PC-9 (cell line): Measurements from ENCODE around the gene CTTNBP2. TPM values are rescaled to one million over a fixed set of nuclear protein-coding genes. Genes with fewer than 3 reads are reported as not detected.

ENCODE experiments used
- BruUV-seq: library from RNA; stranded (reverse); fragments of 400-500 nt; replicated peaks from 2 replicates; lab custom pipeline; 2021; lab: Mats Ljungman, UMichigan
- CTCF ChIA-PET: fragments of 300-600 bp; sonication (Branson Sonifier 250); formaldehyde crosslinking; loops from one replicate; lab custom pipeline; 2022; ENCODE audit warnings: antibody characterized with exemption; lab: Charles Lee
- POLR2A ChIA-PET: fragments of 300-600 bp; sonication (Branson Sonifier 250); formaldehyde crosslinking; loops from one replicate; lab custom pipeline; 2022; ENCODE audit warnings: antibody characterized with exemption; ENCODE audit not compliant: unreplicated experiment; lab: Charles Lee
- DNase-seq, 2 experiments: peaks; one replicate each; pipeline versions ENCODE4 v3.0.0 to v3.0.0-alpha.2; 2015 to 2022; ENCODE audit warnings: mixed read lengths in 1 of 2
- H2AFZ ChIP-seq: fragments of 200-600 bp; sonication (generic); 2 replicates; pipeline ENCODE4 v1.8.1; 2017; ENCODE audit warnings: antibody characterized with exemption
- H3F3A ChIP-seq: fragments of 200-600 bp; sonication (generic); 2 replicates; pipeline ENCODE4 v1.8.1; 2017; ENCODE audit warnings: antibody characterized with exemption, mild to moderate bottlenecking, low read depth; ENCODE audit not compliant: insufficient read depth
- H3K27ac ChIP-seq: fragments of 200-600 bp; sonication (generic); 2 replicates; pipeline ENCODE4 v1.6.1; 2016; ENCODE audit warnings: mixed run types
- H3K27me3 ChIP-seq: fragments of 200-600 bp; sonication (generic); 2 replicates; pipeline ENCODE4 v1.6.1; 2016; ENCODE audit warnings: low read depth, mixed run types; ENCODE audit not compliant: insufficient read depth
- H3K36me3 ChIP-seq: fragments of 200-600 bp; sonication (generic); 2 replicates; pipeline ENCODE4 v1.6.1; 2016; ENCODE audit warnings: low read depth, mixed run types
- H3K4me1 ChIP-seq: fragments of 200-600 bp; sonication (generic); replicated peaks from 2 replicates; pipeline ENCODE4 v1.6.1; 2016; ENCODE audit warnings: mixed run types; ENCODE audit not compliant: insufficient read depth
- H3K4me2 ChIP-seq: fragments of 200-600 bp; sonication (generic); 2 replicates; pipeline ENCODE4 v1.6.1; 2017; ENCODE audit warnings: mixed run types
- H3K4me3 ChIP-seq: fragments of 200-600 bp; sonication (generic); 2 replicates; pipeline ENCODE4 v1.6.1; 2016; ENCODE audit warnings: mixed run types
- H3K79me2 ChIP-seq: fragments of 200-600 bp; sonication (generic); 2 replicates; pipeline ENCODE4 v1.6.1; 2017; ENCODE audit warnings: low read depth, mixed run types
- H3K9me2 ChIP-seq: fragments of 200-600 bp; sonication (generic); 2 replicates; pipeline ENCODE4 v1.8.1; 2017; ENCODE audit warnings: mild to moderate bottlenecking; ENCODE audit not compliant: insufficient read depth
- H3K9me3 ChIP-seq: fragments of 200-600 bp; sonication (generic); 2 replicates; pipeline ENCODE4 v1.8.1; 2016; ENCODE audit warnings: low read depth; ENCODE audit not compliant: insufficient read depth
- H4K20me1 ChIP-seq: fragments of 200-600 bp; sonication (generic); 2 replicates; pipeline ENCODE4 v1.8.1; 2017; ENCODE audit not compliant: insufficient read depth
- CTCF ChIP-seq: fragments of 200-600 bp; sonication (generic); conservative IDR thresholded peaks from 2 replicates; pipeline ENCODE4 v1.6.1; 2017; ENCODE audit warnings: mixed run types, antibody characterized with exemption, mild to moderate bottlenecking, moderate library complexity
- EZH2 ChIP-seq: fragments of 200-600 bp; sonication (generic); IDR thresholded peaks from 2 replicates; pipeline ENCODE4 v1.8.0; 2017; ENCODE audit warnings: antibody characterized with exemption, low read depth
- intact Hi-C: fragments of 100-400 bp; cut with micrococcal nuclease; formaldehyde crosslinking; loops from one replicate; pipeline ENCODE4 v1.10.0; 2022; ENCODE audit not compliant: unreplicated experiment
- total RNA-seq: library from RNA; stranded (reverse); gene quantifications from 2 replicates; pipeline ENCODE4 v1.2.3, GENCODE V29; 2021

The CTTNBP2 gene
- total RNA-seq, 1 experiment from 2014 or later: not detected

- ChIA-PET CTCF (interaction anchor here (0.7 kb wide), 1 partner anchor 135 kb away, joined by 7 read pairs; no protein-coding TSS in a partner anchor), POLR2A (no interaction called here)
- Histone ChIP-seq H3K9me3 (no peaks in the 10 kb centered on the region), H3K27ac (no peak overlapping the region), H3F3A (no peaks in the 10 kb centered on the region), H3K79me2 (no peaks in the 10 kb centered on the region), H3K36me3 (no peaks in the 10 kb centered on the region), H3K9me2 (no peaks in the 10 kb centered on the region), H3K4me1 (no peaks in the 10 kb centered on the region), H2AFZ (no peak overlapping the region), H3K4me2 (no peak overlapping the region), H3K4me3 (no peak overlapping the region), H4K20me1 (no peaks in the 10 kb centered on the region), H3K27me3 (no peaks in the 10 kb centered on the region)
- no TSS peak for BruUV-seq
- intact Hi-C loops: no loop called here
- TF ChIP-seq EZH2: no peak
- no peak for TF ChIP-seq CTCF
- DNase-seq: no peak
These were observed 61.5 kb downstream of the CTTNBP2 start for GRCh38 chr7:117811696-117812095.

DNA sequence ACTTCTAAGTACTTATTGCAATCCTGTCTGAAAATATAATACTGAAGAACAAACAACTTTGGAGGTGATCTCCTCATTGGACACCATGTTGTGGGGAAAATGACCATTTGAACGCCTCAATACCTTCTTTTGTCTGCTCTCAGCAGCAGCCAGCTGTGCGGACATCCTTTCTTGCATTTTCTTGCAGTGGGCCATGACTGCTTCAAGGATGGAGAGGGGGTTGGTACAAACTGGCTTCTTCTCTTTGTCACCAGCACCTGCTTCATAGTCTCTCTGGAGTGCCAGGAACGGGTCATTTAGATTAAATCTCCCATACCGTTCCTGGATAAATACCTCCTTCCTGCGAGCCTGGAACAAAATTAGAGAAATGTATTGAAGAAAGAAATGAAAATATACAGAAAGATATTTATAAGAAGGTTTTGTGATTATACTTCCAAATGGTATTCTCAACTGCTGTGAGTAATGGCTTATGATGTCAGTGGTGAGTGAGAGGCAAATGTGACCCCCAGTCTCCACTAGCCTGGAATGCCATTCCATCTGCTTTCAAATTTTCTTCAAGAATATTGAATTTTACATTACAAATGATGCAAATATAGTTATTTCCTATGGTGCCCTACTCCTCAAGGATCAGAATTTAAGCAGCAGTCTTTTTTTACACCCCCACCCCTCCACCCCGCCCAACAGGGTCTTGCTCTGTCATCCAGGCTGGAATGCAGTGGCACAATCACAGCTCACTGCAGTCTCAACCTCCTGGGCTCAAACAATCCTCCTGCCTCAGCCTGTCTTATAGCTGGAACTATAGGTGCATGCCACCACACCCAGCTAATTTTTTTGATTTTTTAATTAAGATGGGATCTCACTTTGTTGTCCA, 62.4 kb downstream of the CTTNBP2 start:
- Histone ChIP-seq H3K9me3 (no peaks in the 10 kb centered on the region), H3K27me3 (no peaks in the 10 kb centered on the region), H3K27ac (no peak overlapping the region), H3K9me2 (no peaks in the 10 kb centered on the region), H3K4me3 (no peak overlapping the region), H3K4me2 (no peak overlapping the region), H2AFZ (no peak overlapping the region), H3F3A (no peaks in the 10 kb centered on the region), H3K36me3 (no peaks in the 10 kb centered on the region), H3K79me2 (no peaks in the 10 kb centered on the region), H4K20me1 (no peaks in the 10 kb centered on the region), H3K4me1 (no peaks in the 10 kb centered on the region)
- DNase-seq: no peak
- no peak for TF ChIP-seq EZH2
- TF ChIP-seq CTCF: no peak
- intact Hi-C loops: no loop called here
- no TSS peak for BruUV-seq
- ChIA-PET CTCF (interaction anchor here (0.7 kb wide), 1 partner anchor 136 kb away, joined by 7 read pairs; no protein-coding TSS in a partner anchor), POLR2A (no interaction called here)

DNA sequence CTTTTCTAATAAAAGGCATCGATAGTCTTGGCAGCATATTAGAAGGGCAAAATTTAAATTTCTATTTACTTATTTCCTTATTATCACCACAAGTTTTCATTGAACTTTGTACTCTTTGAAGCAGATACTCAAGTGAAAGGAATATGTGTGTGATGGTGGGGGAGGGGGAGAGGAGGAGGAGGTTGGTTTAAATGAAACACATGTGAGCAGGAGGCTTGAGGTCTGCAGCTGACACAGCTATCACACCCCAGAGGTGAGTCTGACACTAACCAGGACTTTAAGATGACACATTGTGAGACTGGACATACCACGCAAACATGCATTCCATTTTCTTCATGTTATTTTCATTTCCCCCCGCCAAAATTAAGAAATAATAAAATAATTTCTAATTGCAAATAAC, 63.3 kb downstream of the CTTNBP2 start:
- ChIA-PET CTCF (interaction anchor here (0.7 kb wide), 1 partner anchor 352 kb away, joined by 5 read pairs; no protein-coding TSS in a partner anchor), POLR2A (no interaction called here)
- no peak for DNase-seq

More for the DNA sequence above, 63.3 kb downstream of the CTTNBP2 start:
- no peak overlapping the region for H3K4me3 ChIP-seq
- no peaks in the 10 kb centered on the region for H3K79me2 ChIP-seq
- H3K27me3 ChIP-seq: no peaks in the 10 kb centered on the region
- intact Hi-C loops: no loop called here
- H3K27ac ChIP-seq: no peak overlapping the region
- no peaks in the 10 kb centered on the region for H3K36me3 ChIP-seq
- H3K9me2 ChIP-seq: no peaks in the 10 kb centered on the region
- no peaks in the 10 kb centered on the region for H3K4me1 ChIP-seq
- no peaks in the 10 kb centered on the region for H3F3A ChIP-seq
- H3K4me2 ChIP-seq: no peak overlapping the region
- no TSS peak for BruUV-seq
- no peaks in the 10 kb centered on the region for H3K9me3 ChIP-seq
- no peak for TF ChIP-seq EZH2
- TF ChIP-seq CTCF: no peak
- no peaks in the 10 kb centered on the region for H4K20me1 ChIP-seq
- H2AFZ ChIP-seq: no peak overlapping the region
